IPS-15b (cell line): ENCODE results near the gene THRB.

Experiments
- H3K27me3 ChIP-seq: one replicate; pipeline ENCODE4 v1.6.1; 2013; ENCODE audit warnings: low read length; ENCODE audit not compliant: control insufficient read depth, insufficient read depth
- H3K36me3 ChIP-seq: one replicate; pipeline ENCODE4 v1.6.1; 2013; ENCODE audit warnings: low read length; ENCODE audit not compliant: control insufficient read depth, insufficient read depth
- H3K4me1 ChIP-seq: one replicate; pipeline ENCODE4 v1.6.1; 2013; ENCODE audit warnings: mild to moderate bottlenecking, low read length; ENCODE audit not compliant: control insufficient read depth, insufficient read depth
- H3K4me3 ChIP-seq: one replicate; pipeline ENCODE4 v1.5.1; 2013; ENCODE audit warnings: low read depth, low read length
- H3K9ac ChIP-seq: one replicate; pipeline ENCODE4 v1.6.1; 2013; ENCODE audit warnings: low read depth, mild to moderate bottlenecking, low read length
- H3K9me3 ChIP-seq: one replicate; pipeline ENCODE4 v1.6.1; 2013; ENCODE audit warnings: mild to moderate bottlenecking, low read length; ENCODE audit not compliant: control insufficient read depth, insufficient read depth

Gene THRB

GRCh38 chr3:24237971-24238706 is 256.5 kb downstream of the THRB start:
- Histone ChIP-seq H3K4me1 (no peaks in the 10 kb centered on the region), H3K9ac (no peak overlapping the region), H3K9me3 (no peaks in the 10 kb centered on the region), H3K4me3 (no peak overlapping the region), H3K36me3 (no peaks in the 10 kb centered on the region), H3K27me3 (no peaks in the 10 kb centered on the region)

DNA sequence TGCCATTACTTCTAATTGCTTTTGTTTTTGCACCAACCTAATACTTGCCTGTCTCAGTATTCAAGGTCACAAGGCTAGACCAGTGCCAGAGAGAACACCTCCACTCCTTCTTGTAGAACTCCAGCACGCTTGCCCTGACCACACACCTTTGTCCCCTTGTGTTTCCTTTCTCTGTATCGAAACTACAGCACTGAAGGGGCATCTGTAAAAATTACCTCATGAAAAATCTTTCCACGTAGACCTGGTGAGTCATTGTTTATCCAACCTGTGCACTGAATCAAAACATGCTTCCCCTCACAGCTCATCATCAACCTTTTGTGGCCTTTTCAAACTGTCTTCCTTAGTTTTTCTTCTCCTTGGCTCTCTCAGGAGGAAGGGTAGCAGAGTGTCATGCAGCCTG is 259.5 kb downstream of the THRB start:
- Histone ChIP-seq H3K36me3 (no peaks in the 10 kb centered on the region), H3K4me1 (no peaks in the 10 kb centered on the region), H3K9me3 (no peaks in the 10 kb centered on the region)

GRCh38 chr3:24232784-24233183 is 261.9 kb downstream of the THRB start:
- no peak overlapping the region for H3K4me3 ChIP-seq
- no peaks in the 10 kb centered on the region for H3K36me3 ChIP-seq
- no peaks in the 10 kb centered on the region for H3K27me3 ChIP-seq
- H3K9ac ChIP-seq = no peak overlapping the region
- H3K9me3 ChIP-seq = no peaks in the 10 kb centered on the region
- no peaks in the 10 kb centered on the region for H3K4me1 ChIP-seq

More for the DNA sequence above, 259.5 kb downstream of the THRB start:
- Histone ChIP-seq H3K27me3 (no peaks in the 10 kb centered on the region), H3K4me3 (no peak overlapping the region), H3K9ac (no peak overlapping the region)

GRCh38 chr3:24229468-24230221 is 265.0 kb downstream of the THRB start:
- Histone ChIP-seq H3K4me1 (peaks cover 6% of the 10 kb centered on the region), H3K9ac (no peak overlapping the region), H3K4me3 (no peak overlapping the region), H3K9me3 (no peaks in the 10 kb centered on the region), H3K27me3 (no peaks in the 10 kb centered on the region), H3K36me3 (no peaks in the 10 kb centered on the region)

- Histone ChIP-seq H3K36me3 (no peaks in the 10 kb centered on the region), H3K4me1 (peaks cover 6% of the 10 kb centered on the region), H3K9ac (no peak overlapping the region), H3K27me3 (no peaks in the 10 kb centered on the region), H3K9me3 (no peaks in the 10 kb centered on the region), H3K4me3 (no peak overlapping the region)
Observed at GRCh38 chr3:24227635-24228034, 267.0 kb downstream of the THRB start.

- Histone ChIP-seq H3K9me3 (no peaks in the 10 kb centered on the region), H3K4me1 (peaks cover 6% of the 10 kb centered on the region), H3K9ac (no peak overlapping the region), H3K36me3 (no peaks in the 10 kb centered on the region), H3K27me3 (no peaks in the 10 kb centered on the region), H3K4me3 (no peak overlapping the region)
Observed at GRCh38 chr3:24226397-24226796, 268.3 kb downstream of the THRB start.

GRCh38 chr3:24225385-24225950 is 269.2 kb downstream of the THRB start:
- no peaks in the 10 kb centered on the region for H3K36me3 ChIP-seq
- H3K27me3 ChIP-seq = no peaks in the 10 kb centered on the region
- H3K4me3 ChIP-seq = no peak overlapping the region
- peaks cover 9% of the 10 kb centered on the region for H3K4me1 ChIP-seq
- H3K9me3 ChIP-seq = no peaks in the 10 kb centered on the region
- no peak overlapping the region for H3K9ac ChIP-seq

DNA sequence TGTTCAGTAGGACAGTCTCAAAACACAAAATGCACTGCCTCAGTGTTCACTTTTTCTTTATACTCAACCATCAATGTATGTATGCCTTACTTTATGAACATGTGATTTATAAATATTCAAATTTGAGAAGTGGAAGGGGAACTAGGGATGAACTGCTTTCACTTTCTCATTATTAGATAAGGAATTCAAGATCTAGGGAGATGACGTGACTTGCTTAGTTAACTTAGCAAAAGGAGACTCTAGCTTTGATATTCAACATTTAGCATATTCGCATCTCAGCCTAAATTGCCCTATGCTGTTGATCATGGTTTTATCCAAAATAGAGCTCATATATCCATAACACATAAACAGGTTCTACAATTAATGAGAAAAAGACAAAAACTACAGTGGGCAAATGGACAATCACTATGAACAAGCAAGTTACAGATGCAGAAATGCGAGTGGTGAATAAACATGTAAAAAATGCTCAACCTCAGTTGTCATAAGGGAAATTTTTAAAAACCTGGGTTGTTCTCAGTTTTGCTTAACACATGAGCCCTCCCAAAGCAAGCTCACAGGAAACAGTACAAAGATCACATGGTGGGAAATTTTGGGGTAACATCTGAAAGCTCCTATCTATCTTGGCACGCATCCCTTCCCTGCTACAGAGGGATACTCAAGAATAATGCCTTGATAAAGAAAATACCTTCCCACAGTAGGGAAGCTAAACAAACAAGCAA is 269.8 kb downstream of the THRB start:
- H3K4me3 ChIP-seq = no peak overlapping the region
- H3K36me3 ChIP-seq = no peaks in the 10 kb centered on the region
- H3K9me3 ChIP-seq = no peaks in the 10 kb centered on the region
- no peaks in the 10 kb centered on the region for H3K27me3 ChIP-seq
- H3K9ac ChIP-seq = no peak overlapping the region
- H3K4me1 ChIP-seq = peaks cover 11% of the 10 kb centered on the region

DNA sequence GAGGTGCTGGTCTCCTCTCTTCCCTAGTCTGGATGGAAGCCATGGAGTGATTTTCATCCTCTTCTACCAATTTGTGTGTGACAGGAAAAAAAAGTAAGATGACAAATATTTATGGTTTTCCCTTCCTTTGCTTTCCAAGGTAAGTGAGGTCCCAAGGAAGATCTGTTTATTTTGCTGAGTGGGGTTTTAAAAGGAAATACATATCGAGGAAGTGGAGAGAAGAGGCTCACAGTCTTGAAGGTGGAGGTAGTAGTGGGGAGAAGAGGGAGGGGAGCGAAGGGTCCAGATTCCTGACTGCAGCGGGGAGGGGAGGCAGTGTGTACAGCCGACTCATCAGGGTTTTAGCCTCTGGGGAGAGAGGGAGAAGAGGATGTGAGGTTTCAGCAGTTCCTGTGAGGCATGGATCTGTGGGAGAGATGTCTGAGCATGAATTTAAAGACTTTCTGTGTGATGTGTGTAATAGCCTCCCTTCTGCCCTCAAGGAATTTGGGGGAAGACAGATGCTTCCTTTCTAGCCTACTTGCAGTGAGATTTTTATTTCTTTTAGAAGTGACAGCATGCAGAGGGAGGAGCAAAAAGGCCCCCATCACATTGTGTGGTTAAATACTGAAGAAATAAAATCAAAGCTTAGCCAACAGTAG is 272.4 kb downstream of the THRB start:
- Histone ChIP-seq H3K9ac (no peak overlapping the region), H3K27me3 (no peaks in the 10 kb centered on the region), H3K36me3 (no peaks in the 10 kb centered on the region), H3K4me3 (no peak overlapping the region), H3K4me1 (peaks cover 13% of the 10 kb centered on the region), H3K9me3 (no peaks in the 10 kb centered on the region)

DNA sequence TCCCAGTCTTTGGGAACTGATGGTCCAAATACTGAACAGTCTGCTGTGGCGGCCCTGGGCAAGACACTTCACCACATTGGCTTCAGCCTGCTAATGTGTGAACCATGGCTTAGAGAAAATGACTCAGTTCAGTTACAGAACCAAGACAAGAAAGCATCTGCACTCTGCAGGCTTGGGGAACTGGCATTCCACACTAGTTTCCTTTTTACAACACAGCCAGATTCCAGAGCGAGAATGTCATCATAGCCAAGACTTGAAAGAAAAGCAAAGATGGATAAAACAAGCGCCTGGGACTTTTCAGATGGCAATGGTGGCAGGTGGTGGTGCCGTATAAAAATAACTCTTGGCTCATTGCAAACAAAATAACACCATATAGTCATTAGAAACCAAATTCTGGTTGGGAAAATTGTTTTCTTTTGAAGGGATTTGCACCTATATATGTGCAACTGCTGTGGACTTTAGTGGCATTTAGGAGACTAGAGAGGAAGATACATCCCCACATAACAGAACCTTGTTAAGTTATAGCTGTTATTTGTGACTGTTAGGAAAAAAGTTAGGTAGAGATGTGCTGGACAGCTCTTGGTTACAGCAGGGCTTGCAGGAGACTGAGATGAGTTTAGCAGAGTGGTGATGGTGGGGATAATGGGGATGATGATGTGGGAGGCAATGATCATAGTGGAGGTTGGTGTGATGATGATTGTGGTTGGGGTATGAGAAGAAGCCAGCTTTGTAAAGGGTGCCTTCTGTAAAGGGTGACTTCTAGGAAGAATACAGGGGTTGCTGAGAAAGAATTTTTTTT is 273.6 kb downstream of the THRB start:
- Histone ChIP-seq H3K9me3 (no peaks in the 10 kb centered on the region), H3K9ac (no peak overlapping the region), H3K4me1 (peaks cover 13% of the 10 kb centered on the region), H3K36me3 (no peaks in the 10 kb centered on the region), H3K4me3 (no peak overlapping the region), H3K27me3 (no peaks in the 10 kb centered on the region)

DNA sequence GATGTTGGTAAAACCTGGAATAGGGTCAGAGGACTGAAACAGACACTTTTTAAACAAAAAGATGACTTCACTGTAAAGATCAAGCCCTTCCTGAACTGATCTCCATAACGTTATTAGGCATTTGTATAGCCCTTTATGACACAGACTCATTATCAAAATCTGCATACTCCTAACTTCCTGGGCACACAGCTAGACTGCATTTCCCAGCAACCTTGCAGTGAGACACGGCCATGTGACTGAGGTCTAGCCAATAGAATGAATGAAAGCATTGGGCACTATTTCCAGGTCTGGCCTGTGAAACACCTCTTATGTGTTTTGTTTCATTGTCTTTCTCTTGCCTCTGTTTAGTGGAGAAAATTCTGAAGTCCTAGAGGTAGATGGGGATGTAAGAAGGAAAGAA is 279.1 kb downstream of the THRB start:
- Histone ChIP-seq H3K27me3 (no peaks in the 10 kb centered on the region), H3K36me3 (no peaks in the 10 kb centered on the region), H3K4me3 (no peak overlapping the region), H3K4me1 (peaks cover 5% of the 10 kb centered on the region), H3K9me3 (no peaks in the 10 kb centered on the region), H3K9ac (no peak overlapping the region)
